ENCODE measurements around the gene STX2. TPM values are rescaled to one million over a fixed set of nuclear protein-coding genes. Genes with fewer than 3 reads are reported as not detected.

The STX2 gene
- total RNA-seq, 4 donors from 2014 or later = 26.3 to 44.8 (median 33.6) TPM

DNA sequence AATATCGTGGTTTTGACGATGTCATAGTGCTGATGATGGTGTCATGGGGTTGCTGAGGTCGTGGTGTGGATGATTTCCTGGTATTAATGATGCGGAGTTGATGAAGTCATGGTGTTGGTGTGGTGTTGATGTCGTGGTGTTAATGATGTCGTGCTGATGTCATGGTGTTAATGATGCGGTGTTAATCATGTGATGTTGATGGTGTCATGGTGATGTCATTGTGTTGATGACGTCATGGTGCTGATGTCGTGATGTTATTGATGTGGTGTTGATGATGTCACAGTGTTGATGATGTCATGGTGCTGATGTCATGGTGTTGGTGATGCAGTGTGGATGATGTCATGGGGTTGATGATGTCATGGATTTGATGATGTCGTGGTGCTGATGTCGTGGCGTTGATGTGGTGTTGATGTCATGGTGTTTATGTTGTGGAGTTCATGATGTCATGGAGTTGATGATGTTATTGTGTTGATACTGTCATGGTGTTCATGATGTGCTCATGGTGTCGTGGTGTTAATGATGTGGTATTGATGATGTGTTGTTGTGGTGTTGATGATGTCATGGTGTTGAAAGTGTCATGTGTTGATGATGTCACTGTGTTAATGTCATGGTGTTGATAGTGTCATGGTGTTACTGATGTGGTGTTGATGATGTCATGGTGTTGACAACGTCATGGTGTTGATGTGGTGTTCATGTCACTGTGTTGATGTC is 74.4 kb downstream of the STX2 start:
- no peak for TF ChIP-seq POLR2A (IDR thresholded peaks at IDR 0.05)
- Histone ChIP-seq H3K27me3 (peaks cover 0 to 20% of the 10 kb centered on the region in 2 donors), H3K9me3 (no peaks in the 10 kb centered on the region), H3K27ac (no peak overlapping the region), H3K4me3 (no peak overlapping the region), H3K36me3 (no peaks in the 10 kb centered on the region), H3K4me1 (no peaks in the 10 kb centered on the region)
- DNase-seq (ENCODE audit: low spot score in 2 of 2) = no peak
- WGBS, 2 donors = 94% methylated on average over 14 of the region's 14 CpGs

DNA sequence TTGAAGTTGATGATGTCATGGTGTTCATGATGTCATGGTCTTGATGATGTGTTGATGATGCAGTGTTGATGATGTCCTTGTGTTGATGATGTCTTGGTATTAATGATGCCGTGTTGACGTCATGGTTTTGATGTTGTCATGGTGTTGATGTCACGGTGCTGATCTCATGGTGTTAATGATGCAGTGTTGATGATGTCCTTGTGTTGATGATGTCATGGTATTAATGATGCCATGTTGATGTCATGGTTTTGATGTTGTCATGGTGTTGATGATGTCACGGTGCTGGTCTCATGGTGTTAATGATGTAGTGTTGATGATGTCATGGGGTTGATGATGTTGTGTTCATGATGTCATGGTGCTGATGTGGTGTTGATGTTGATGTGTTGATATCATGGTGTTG is 75.0 kb downstream of the STX2 start:
- peaks cover 0 to 20% of the 10 kb centered on the region in 2 donors for H3K27me3 ChIP-seq
- no peak overlapping the region for H3K27ac ChIP-seq

DNA sequence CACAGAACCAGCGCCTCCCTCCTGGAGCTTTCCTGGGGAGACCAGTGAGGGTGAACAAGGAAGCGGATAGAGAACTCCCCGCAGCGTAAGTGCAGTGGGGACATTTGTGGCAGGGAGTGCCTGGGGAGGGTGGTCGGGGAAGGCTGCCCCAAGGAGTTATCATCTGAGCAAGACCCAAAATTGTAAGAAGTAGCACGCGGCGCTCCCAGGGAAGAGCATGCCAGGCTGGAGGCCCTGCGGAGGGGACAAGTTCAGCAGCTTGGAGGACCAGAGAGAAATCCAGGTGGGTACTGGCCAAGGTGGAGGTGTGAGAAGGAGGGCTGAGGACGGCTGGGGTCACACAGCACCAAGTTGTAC is 76.8 kb downstream of the STX2 start:
- H3K36me3 ChIP-seq = no peaks in the 10 kb centered on the region
- DNase-seq (ENCODE audit: low spot score in 2 of 2) = no peak
- TF ChIP-seq, protein P1, sequence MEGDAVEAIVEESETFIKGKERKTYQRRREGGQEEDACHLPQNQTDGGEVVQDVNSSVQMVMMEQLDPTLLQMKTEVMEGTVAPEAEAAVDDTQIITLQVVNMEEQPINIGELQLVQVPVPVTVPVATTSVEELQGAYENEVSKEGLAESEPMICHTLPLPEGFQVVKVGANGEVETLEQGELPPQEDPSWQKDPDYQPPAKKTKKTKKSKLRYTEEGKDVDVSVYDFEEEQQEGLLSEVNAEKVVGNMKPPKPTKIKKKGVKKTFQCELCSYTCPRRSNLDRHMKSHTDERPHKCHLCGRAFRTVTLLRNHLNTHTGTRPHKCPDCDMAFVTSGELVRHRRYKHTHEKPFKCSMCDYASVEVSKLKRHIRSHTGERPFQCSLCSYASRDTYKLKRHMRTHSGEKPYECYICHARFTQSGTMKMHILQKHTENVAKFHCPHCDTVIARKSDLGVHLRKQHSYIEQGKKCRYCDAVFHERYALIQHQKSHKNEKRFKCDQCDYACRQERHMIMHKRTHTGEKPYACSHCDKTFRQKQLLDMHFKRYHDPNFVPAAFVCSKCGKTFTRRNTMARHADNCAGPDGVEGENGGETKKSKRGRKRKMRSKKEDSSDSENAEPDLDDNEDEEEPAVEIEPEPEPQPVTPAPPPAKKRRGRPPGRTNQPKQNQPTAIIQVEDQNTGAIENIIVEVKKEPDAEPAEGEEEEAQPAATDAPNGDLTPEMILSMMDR (IDR thresholded peaks at IDR 0.05) = no peak
- no peak for TF ChIP-seq EP300 (IDR thresholded peaks at IDR 0.05)
- H3K9me3 ChIP-seq = no peaks in the 10 kb centered on the region
- WGBS, 2 donors = 63 to 78% methylated on average over 10 of the region's 10 CpGs
- no peak overlapping the region for H3K27ac ChIP-seq
- H3K4me3 ChIP-seq = no peak overlapping the region
- H3K4me1 ChIP-seq = no peaks in the 10 kb centered on the region
- H3K27me3 ChIP-seq = peaks cover 0 to 20% of the 10 kb centered on the region in 2 donors

More for the DNA sequence above, 75.0 kb downstream of the STX2 start:
- WGBS, 2 donors = 89 to 96% methylated on average over 4 of the region's 4 CpGs
- Histone ChIP-seq H3K9me3 (no peaks in the 10 kb centered on the region), H3K4me1 (no peaks in the 10 kb centered on the region), H3K36me3 (no peaks in the 10 kb centered on the region), H3K4me3 (no peak overlapping the region)
- DNase-seq (ENCODE audit: low spot score in 2 of 2) = no peak
- TF ChIP-seq, protein P1 (IDR thresholded peaks at IDR 0.05) = no peak
- no peak for TF ChIP-seq EP300 (IDR thresholded peaks at IDR 0.05)
- no peak for TF ChIP-seq POLR2A (IDR thresholded peaks at IDR 0.05)

DNA sequence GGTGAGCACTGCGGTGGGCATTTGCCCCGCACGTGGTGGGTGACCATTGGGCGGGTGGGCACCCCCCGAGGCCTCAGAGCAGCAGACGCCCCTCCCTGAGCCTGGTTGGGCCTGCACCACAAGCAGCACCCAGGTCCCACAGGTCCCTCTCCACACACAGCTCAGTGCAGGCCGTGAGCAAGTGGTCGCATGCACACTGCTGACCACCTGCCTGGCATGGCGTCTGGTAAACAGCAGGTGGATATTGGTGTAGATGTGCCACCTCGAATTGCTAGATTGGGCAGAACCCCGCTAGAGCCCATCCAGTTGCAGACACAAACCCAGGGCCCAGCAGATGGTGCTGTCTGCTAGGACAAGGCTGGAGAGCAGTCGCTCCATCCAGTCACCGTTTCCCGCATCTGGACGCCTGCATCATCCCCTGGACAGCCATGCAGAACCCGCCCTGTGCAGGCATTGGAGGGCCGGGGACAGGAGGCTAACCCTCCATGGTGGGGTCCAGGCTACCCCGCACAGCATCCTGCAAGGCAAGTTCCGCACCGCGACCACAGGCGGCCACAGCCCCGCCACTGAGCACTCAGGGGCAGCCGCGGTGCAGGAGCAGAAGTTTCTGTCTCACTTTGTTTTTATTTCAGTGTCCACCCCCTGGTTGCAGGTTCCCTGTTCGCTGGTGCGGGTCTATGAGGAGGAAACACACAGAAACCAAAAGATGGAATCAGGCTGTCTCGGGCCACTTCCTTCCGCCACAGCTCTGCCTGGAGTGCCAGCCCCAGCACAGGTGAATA is 77.3 kb downstream of the STX2 start:
- H3K4me1 ChIP-seq = no peaks in the 10 kb centered on the region
- H3K27me3 ChIP-seq = peaks cover 0 to 20% of the 10 kb centered on the region in 2 donors
- TF ChIP-seq EP300 (IDR thresholded peaks at IDR 0.05) = no peak
- TF ChIP-seq, protein P1 (IDR thresholded peaks at IDR 0.05) = peak in 3 of 5 experiments; percentile 15 to 46 (median 26)
- 38 to 51% methylated on average over 12 to 22 of the region's 29 CpGs for WGBS, 2 donors
- no peak overlapping the region for H3K4me3 ChIP-seq
- peak in 1 of 2 donors; percentile 34 for DNase-seq (ENCODE audit: low spot score in 2 of 2)
- no peaks in the 10 kb centered on the region for H3K36me3 ChIP-seq
- H3K27ac ChIP-seq = no peak overlapping the region
- H3K9me3 ChIP-seq = no peaks in the 10 kb centered on the region

DNA sequence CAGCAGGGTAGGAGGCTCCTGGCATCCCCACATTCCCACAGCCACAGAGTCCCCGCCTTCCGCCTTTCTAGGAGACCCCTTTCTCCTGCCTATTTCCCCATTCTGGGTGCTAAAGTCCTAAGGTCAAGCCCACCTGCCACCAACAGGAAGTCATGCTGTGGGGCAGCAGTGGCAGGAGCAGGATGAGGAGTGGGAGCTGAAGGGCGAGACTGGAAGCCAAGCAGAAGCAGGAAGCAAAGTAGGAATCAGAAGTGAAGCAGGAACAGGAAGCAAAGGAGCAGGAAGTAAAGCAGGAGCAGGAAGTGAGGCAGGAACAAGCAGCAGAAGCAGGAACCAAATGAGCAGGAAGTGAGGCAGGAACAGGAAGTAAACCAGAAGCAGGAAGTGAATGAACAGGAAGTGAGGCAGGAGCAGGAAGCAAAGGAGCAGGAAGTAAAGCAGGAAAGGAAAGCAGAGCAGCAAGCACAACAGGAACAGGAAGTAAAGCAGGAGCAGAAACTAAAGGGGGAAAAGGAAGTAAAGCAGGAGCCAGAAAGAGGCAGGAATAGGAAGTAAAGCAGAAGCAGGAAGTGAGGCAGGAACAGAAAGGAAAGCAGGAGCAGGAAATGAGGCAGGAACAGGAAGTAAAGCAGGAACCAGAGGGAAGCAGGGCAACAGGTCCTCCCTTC is 84.7 kb downstream of the STX2 start:
- H3K27me3 ChIP-seq = peaks cover 0 to 4% of the 10 kb centered on the region in 2 donors
- H3K27ac ChIP-seq = no peak overlapping the region
- no peak overlapping the region for H3K4me3 ChIP-seq
- WGBS, 2 donors = 91 to 97% methylated on average over 3 of the region's 3 CpGs
- peaks cover 0 to 8% (median 0%) of the 10 kb centered on the region in 4 donors for H3K9me3 ChIP-seq
- no peak for DNase-seq (ENCODE audit: low spot score in 2 of 2)
- H3K36me3 ChIP-seq = no peaks in the 10 kb centered on the region
- no peaks in the 10 kb centered on the region for H3K4me1 ChIP-seq
- TF ChIP-seq, protein P1 (IDR thresholded peaks at IDR 0.05) = no peak
- TF ChIP-seq EP300 (IDR thresholded peaks at IDR 0.05) = no peak
- no peak for TF ChIP-seq POLR2A (IDR thresholded peaks at IDR 0.05)

Measured in tibial nerve (tissue), 4 donors.